Measurements from ENCODE around the gene SGF29.
"Not testable (repeated sequence)": the region's sequence is repeated elsewhere in the genome, so short reads cannot be mapped to it uniquely, and the experiment has no call there.

Gene SGF29

DNA sequence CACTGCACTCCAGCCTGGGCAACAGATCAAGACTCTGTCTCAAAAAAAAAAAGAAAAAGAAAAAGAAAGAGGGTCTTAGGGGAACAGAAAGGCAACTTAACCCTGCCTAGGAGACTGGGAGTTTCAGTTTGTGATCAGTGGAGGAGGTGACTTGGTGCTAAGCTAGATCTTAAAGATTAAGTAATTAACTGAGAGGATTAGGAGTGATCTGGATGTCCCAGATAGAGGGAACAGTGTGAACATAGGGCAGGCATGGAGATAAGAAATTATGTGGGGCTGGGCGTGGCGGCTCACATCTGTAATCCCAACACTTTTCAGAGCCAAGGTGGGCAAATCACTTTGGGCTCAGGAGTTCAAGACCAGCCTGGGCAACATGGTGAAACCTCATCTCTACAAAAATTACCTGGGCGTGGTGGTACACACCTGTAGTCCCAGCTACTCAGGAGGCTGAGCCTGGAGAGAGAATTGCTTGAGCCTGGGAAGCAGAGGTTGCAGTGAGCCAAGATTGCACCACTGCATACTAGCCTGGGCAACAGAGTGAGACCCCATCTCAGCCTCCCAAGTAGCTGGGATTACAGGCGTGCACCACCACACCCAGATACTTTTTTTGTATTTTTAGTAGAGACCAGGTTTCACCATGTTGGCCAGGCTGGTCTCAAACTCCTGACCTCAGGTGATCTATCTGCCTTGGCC, 12.7 kb downstream of the SGF29 start:
- not testable (repeated sequence) for DNase-seq (ENCODE audit: low spot score)

GRCh38 chr16:28567292-28567691, 13.6 kb downstream of the SGF29 start:
- DNase-seq (ENCODE audit: low spot score) = no peak

- no peak for DNase-seq (ENCODE audit: low spot score)
Measured at GRCh38 chr16:28569021-28569420, 15.3 kb downstream of the SGF29 start.

DNA sequence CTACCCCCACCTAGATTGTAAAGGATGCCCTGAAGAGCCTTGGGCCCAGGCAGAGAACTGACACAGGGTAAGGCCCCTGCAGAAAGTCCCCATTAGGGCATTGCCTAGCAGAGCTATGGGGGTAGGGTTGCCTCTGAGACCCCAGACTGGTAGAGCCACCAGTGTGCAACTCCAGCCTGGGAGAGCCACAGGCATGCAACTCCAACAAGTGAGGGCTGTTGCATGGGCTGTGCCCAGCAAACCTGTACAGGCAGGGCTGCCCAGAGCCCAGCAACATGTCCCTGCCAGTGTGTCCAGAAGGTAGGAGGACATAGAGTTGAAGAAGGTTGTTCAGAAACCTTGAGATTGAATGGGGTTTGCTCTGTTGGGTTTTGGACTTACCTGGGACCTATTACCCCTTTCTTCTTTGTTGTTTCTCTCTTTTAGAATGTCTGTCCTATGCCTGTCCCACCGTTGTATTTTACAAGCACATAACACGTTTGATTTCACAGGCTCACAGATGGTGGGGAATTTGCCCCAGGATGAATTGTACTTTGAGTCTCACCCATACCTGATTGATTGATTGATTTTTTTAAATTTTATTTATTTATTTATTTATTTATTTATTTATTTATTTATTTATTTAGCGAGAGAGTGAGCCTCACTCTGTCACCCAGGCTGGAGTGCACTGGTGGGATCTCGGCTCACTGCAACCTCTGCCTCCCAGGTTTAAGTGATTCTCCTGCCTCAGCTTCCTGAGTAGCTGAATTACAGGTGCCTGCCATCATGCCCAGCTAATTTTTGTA, 16.4 kb downstream of the SGF29 start:
- DNase-seq (ENCODE audit: low spot score) = no peak

GRCh38 chr16:28572696-28573510, 19.2 kb downstream of the SGF29 start:
- no peak for DNase-seq (ENCODE audit: low spot score)

GRCh38 chr16:28573738-28574718, 20.3 kb downstream of the SGF29 start:
- DNase-seq (ENCODE audit: low spot score) = no peak

DNA sequence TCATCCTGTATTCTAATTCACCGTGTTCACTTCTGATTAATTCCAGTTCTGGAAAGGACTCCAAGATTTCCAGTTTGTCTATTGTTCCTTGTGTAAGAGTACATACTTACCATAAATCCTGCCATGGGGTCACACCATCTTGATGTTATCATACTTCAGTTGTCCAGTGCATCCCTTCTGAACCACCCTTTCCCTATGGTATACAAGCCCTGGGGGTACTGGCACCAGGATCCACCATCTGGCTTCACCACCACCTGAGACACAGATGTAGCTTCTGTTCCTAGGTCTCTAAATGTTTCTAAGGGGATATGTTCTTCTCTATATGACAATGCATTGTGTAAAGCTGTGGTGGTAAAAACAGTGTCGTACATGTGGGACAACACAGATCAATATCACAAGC, 21.2 kb downstream of the SGF29 start:
- no peak for DNase-seq (ENCODE audit: low spot score)

- no peak for DNase-seq (ENCODE audit: low spot score)
Measured at GRCh38 chr16:28575446-28576109, 21.9 kb downstream of the SGF29 start.

DNA sequence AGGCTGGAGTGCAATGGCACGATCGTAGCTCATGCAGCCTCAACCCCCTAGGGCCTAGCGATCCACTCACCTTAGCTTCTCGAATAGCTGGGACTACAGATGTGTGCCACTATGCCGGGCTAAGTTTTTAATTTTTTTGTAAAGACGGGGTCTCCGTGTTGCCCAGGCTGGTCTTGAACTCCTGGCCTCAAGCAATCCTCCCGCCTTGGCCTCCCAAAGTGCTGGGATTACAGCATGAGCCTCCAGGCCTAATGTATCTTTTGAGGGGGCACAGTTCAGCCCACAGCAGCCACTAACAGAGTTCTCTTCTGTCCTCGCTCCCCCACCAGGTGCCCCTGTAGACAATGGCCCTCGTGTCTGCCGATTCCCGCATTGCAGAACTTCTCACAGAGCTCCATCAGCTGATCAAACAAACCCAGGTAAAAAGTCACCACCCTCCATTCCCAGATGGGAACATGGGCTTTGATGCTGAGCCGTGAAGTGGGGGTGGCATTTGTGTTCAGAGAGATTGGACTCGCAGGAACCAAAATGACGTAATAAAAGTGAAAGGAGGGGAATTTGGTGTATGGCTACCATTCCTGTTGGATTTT, 27.1 kb downstream of the SGF29 start:
- no peak for DNase-seq (ENCODE audit: low spot score)

GRCh38 chr16:28585674-28586073, 32.0 kb downstream of the SGF29 start:
- no peak for DNase-seq (ENCODE audit: low spot score)

DNA sequence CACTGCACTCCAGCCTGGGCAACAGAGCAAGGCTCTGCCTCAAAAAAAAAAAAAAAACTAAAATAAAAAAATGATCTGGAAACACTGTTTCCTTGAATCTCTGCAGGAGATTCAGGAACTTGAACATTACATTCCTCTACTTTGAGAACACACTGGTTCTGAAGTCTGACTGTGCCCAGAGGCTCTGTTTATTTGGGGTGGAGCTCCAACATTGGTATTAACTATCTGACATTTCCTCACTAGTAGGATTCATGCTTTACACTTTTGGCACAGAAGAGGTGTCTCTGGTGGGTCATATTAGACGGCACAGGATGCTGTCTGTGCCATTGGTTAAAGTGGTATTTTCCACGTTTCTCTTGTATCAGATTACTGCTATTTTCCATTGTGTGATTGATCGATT, 32.7 kb downstream of the SGF29 start:
- no peak for DNase-seq (ENCODE audit: low spot score)

GRCh38 chr16:28587386-28587785, 33.7 kb downstream of the SGF29 start:
- DNase-seq (ENCODE audit: low spot score) = no peak

- DNase-seq (ENCODE audit: low spot score) = no peak
Measured at GRCh38 chr16:28589069-28589468, 35.3 kb downstream of the SGF29 start.

DNA sequence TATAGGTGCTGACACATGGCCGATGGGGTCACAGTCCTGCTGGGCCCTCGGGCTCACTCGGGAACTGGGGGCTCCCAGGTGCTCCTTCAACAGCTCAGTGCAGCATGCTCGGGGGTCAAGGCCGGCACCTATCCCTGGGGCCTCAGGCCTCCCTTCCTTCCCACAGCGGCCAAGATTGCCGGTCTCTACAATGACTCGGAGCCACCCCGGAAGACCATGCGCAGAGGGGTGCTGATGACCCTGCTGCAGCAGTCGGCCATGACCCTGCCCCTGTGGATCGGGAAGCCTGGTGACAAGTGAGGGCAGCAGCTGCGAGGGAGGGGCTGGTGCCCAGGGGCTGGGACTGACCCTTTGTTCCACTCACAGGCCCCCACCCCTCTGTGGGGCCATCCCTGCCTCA, 36.2 kb downstream of the SGF29 start:
- no peak for DNase-seq (ENCODE audit: low spot score)

- DNase-seq (ENCODE audit: low spot score) = no peak
Measured at GRCh38 chr16:28590384-28591340, 36.9 kb downstream of the SGF29 start.

- no peak for DNase-seq (ENCODE audit: low spot score)
Measured at GRCh38 chr16:28591355-28591754, 37.6 kb downstream of the SGF29 start.

DNA sequence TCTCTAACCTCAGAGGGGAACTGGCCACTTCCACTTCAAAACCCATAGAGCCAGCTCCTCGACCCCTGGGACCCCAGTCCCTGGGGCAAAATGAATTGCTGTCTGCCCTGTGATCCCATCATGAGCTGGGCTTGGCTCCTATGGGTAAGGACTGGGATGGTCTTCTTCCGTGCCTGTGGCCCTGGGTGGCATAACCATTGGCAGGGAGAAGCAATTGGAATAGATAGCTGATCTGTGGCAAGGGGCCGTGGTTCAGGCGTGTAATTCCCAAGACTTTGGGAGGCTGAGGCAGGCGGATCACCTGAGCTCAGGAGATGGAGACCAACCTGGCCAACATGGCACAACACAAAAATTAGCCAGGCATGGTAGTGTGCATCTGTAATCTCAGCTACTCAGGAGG, 38.8 kb downstream of the SGF29 start:
- DNase-seq (ENCODE audit: low spot score) = no peak

DNA sequence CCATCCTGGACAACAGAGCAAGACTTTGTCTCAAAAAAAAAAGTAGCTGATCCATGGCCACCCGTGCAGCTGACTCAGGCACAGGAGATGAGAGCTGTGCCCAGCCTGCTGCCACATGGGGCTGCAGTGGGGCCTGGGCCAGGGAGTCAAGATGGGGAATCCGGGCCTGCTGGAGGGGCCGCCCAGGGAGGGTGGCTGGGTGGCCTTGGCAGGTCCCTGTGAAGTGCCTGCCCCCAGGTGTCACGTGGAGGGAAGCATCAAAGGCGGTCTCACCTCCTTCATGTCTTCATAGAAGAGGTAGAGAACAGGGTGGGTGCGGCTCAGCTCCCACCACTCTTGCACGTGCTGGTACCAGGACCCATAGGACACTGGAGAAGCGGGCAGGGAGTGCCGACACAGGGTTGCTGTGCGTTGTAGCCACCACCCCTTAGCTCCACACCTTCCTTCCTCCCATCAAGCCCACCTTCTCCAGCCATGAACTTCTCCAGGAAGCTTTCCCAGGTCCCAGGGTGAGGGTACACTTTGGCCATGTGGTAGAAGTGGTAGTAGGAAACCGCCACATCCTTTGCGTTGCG, 39.3 kb downstream of the SGF29 start:
- no peak for DNase-seq (ENCODE audit: low spot score)

DNA sequence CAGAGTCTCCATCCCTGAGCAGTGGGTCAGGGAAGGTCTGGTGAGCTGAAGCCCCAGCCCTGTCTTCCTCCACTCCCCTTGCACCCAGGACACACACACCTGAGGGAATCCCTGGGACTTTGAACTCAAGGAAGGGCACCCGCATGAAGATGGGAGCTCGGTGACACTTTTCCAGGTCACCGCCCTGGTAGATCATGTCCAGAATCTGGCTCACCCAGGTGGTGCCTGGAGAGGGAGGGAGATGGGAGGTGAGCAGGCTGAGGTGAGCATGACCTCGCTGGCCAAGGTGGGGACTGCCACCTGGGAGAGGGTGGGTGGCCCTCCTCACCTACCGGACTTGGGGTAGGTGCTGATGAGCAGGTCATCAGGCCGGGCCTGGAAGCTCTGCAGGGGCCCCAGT, 41.7 kb downstream of the SGF29 start:
- not testable (repeated sequence) for DNase-seq (ENCODE audit: low spot score)

Data from ecto neural progenitor cell (in vitro differentiated cells).